IMR-90 (cell line): ENCODE results near the gene C6orf89. TPM values are rescaled to one million over a fixed set of nuclear protein-coding genes. Genes with fewer than 3 reads are reported as not detected.

ENCODE experiments used
- ATAC-seq: fragments of 200-7000 bp; cut with Tn5 transposase; 2 replicates; pipeline ENCODE4 v1.9.1; 2020; ENCODE audit warnings: low read depth, mild to moderate bottlenecking, moderate library complexity
- BruUV-seq: library from RNA; stranded (reverse); fragments of 400-500 nt; replicated peaks from 2 replicates; lab custom pipeline; 2021; lab: Mats Ljungman, UMichigan
- CTCF ChIA-PET: fragments of 300-600 bp; formaldehyde crosslinking; extraction: SDS; loops from one replicate; lab custom pipeline; 2021; ENCODE audit warnings: antibody characterized with exemption; lab: Yijun Ruan, JAX
- POLR2A ChIA-PET: fragments of 300-600 bp; sonication (Branson Sonifier 250); formaldehyde crosslinking; loops from one replicate; lab custom pipeline; 2022; ENCODE audit warnings: antibody characterized with exemption; ENCODE audit not compliant: unreplicated experiment; lab: Charles Lee
- DNase-seq: peaks from one replicate; pipeline ENCODE4 v3.0.0; 2013
- H2AFZ ChIP-seq: replicated peaks from 2 replicates; pipeline ENCODE3; 2013; ENCODE audit warnings: low read length, mild to moderate bottlenecking; ENCODE audit not compliant: poor library complexity
- H2AK5ac ChIP-seq: 2 replicates; pipeline ENCODE4 v1.6.1; 2013; ENCODE audit warnings: low read depth, low read length, inconsistent platforms
- H2AK9ac ChIP-seq: replicated peaks from 2 replicates; pipeline ENCODE3; 2013; ENCODE audit warnings: mild to moderate bottlenecking, low read depth, low read length, moderate library complexity; ENCODE audit not compliant: poor library complexity
- H2BK120ac ChIP-seq: 2 replicates; pipeline ENCODE4 v1.6.1; 2013; ENCODE audit warnings: low read depth, low read length, inconsistent platforms
- H2BK15ac ChIP-seq: 3 replicates; pipeline ENCODE4 v1.6.1; 2013; ENCODE audit warnings: low read depth, low read length, inconsistent platforms
- H2BK20ac ChIP-seq: 2 replicates; pipeline ENCODE4 v1.6.1; 2013; ENCODE audit warnings: low read depth, mild to moderate bottlenecking, inconsistent platforms, low read length, moderate library complexity
- H2BK5ac ChIP-seq: 2 replicates; pipeline ENCODE4 v1.6.1; 2013; ENCODE audit warnings: mild to moderate bottlenecking, low read depth, low read length, inconsistent platforms; ENCODE audit not compliant: poor library complexity, severe bottlenecking
- H3K14ac ChIP-seq: replicated peaks from 2 replicates; pipeline ENCODE4 v1.6.1; 2013; ENCODE audit warnings: low read depth, low read length, inconsistent platforms
- H3K18ac ChIP-seq: 2 replicates; pipeline ENCODE4 v1.6.1; 2013; ENCODE audit warnings: low read depth, low read length, control low read depth
- H3K23ac ChIP-seq: 2 replicates; pipeline ENCODE4 v1.6.1; 2013; ENCODE audit warnings: low read depth, low read length, inconsistent platforms
- H3K27ac ChIP-seq: 2 replicates; pipeline ENCODE4 v1.5.1; 2013; ENCODE audit warnings: mild to moderate bottlenecking, control low read depth, low read length; ENCODE audit not compliant: insufficient read depth
- H3K27me3 ChIP-seq: 2 replicates; pipeline ENCODE4 v1.6.1; 2013; ENCODE audit warnings: low read length; ENCODE audit not compliant: control insufficient read depth, insufficient read depth
- H3K36me3 ChIP-seq: 2 replicates; pipeline ENCODE4 v1.6.1; 2013; ENCODE audit warnings: low read length, mixed read lengths; ENCODE audit not compliant: control insufficient read depth, insufficient read depth
- H3K4ac ChIP-seq: 2 replicates; pipeline ENCODE4 v1.6.1; 2013; ENCODE audit warnings: low read depth, low read length, inconsistent platforms
- H3K4me1 ChIP-seq: 2 replicates; pipeline ENCODE4 v1.6.1; 2013; ENCODE audit warnings: low read length, mixed read lengths; ENCODE audit not compliant: control insufficient read depth, insufficient read depth
- H3K4me2 ChIP-seq: 2 replicates; pipeline ENCODE4 v1.6.1; 2013; ENCODE audit warnings: low read depth, mild to moderate bottlenecking, control low read depth, low read length, moderate library complexity
- H3K4me3 ChIP-seq: 2 replicates; pipeline ENCODE4 v1.5.1; 2013; ENCODE audit warnings: low read depth, mild to moderate bottlenecking, control low read depth, low read length, moderate library complexity; ENCODE audit not compliant: insufficient read depth
- H3K56ac ChIP-seq: 2 replicates; pipeline ENCODE4 v1.6.1; 2013; ENCODE audit warnings: low read length, inconsistent platforms; ENCODE audit not compliant: insufficient read depth; ENCODE audit errors: extremely low read depth
- H3K79me1 ChIP-seq, 2 experiments: 2 replicates each; pipeline ENCODE4 v1.6.1; 2013; ENCODE audit warnings: low read length in 2 of 2, inconsistent platforms in 1 of 2, low read depth in 1 of 2
- H3K9ac ChIP-seq: 2 replicates; pipeline ENCODE4 v1.6.1; 2013; ENCODE audit warnings: low read depth, low read length, control low read depth
- H3K9me1 ChIP-seq: 2 replicates; pipeline ENCODE4 v1.6.1; 2013; ENCODE audit warnings: low read length, inconsistent platforms; ENCODE audit not compliant: insufficient read depth
- H3K9me3 ChIP-seq: 2 replicates; pipeline ENCODE4 v1.6.1; 2013; ENCODE audit warnings: low read length; ENCODE audit not compliant: control insufficient read depth, insufficient read depth
- H4K20me1 ChIP-seq: 2 replicates; pipeline ENCODE4 v1.6.1; 2013; ENCODE audit warnings: low read length, inconsistent platforms; ENCODE audit not compliant: insufficient read depth
- H4K5ac ChIP-seq: 2 replicates; pipeline ENCODE4 v1.6.1; 2013; ENCODE audit warnings: mild to moderate bottlenecking, low read depth, low read length, control low read depth
- H4K8ac ChIP-seq, 2 experiments: 2 replicates each; pipeline ENCODE4 v1.6.1; 2013; ENCODE audit warnings: low read depth in 2 of 2, low read length in 2 of 2, control low read depth in 1 of 2, inconsistent platforms in 1 of 2
- H4K91ac ChIP-seq: 2 replicates; pipeline ENCODE4 v1.6.1; 2013; ENCODE audit warnings: low read depth, low read length, inconsistent platforms; ENCODE audit not compliant: insufficient read depth
- BHLHE40 ChIP-seq: fragments of 150-350 bp; IDR thresholded peaks from 2 replicates; pipeline ENCODE4 v1.6.1; 2016; ENCODE audit warnings: mild to moderate bottlenecking, low read depth, low read length
- CEBPB ChIP-seq: IDR thresholded peaks from 2 replicates; pipeline ENCODE4 v1.6.1; 2012; ENCODE audit warnings: low read depth, low read length, improper control_type of control experiment
- CHD1 ChIP-seq: IDR thresholded peaks from 2 replicates; pipeline ENCODE4 v1.6.1; 2012; ENCODE audit warnings: low read depth, low read length, improper control_type of control experiment
- ELK1 ChIP-seq: fragments of 150-350 bp; IDR thresholded peaks from 2 replicates; pipeline ENCODE4 v1.6.1; 2016; ENCODE audit warnings: low read depth, mild to moderate bottlenecking, low read length, moderate library complexity, borderline replicate concordance
- FOS ChIP-seq: fragments of 150-350 bp; IDR thresholded peaks from 2 replicates; pipeline ENCODE4 v1.6.1; 2016; ENCODE audit warnings: low read depth, low read length
- MAFK ChIP-seq: IDR thresholded peaks from 2 replicates; pipeline ENCODE4 v1.6.1; 2012; ENCODE audit warnings: low read depth, low read length, improper control_type of control experiment
- MXI1 ChIP-seq: IDR thresholded peaks from 2 replicates; pipeline ENCODE4 v1.6.1; 2012; ENCODE audit warnings: low read depth, mild to moderate bottlenecking, low read length, moderate library complexity, borderline replicate concordance
- NFE2L2 ChIP-seq: fragments of 150-350 bp; IDR thresholded peaks from 2 replicates; pipeline ENCODE4 v1.6.1; 2016; ENCODE audit warnings: low read depth, mild to moderate bottlenecking, low read length
- POLR2A ChIP-seq: IDR thresholded peaks from 2 replicates; pipeline ENCODE4 v1.6.1; 2012; ENCODE audit warnings: mild to moderate bottlenecking, low read depth, low read length
- RAD21 ChIP-seq: IDR thresholded peaks from 2 replicates; pipeline ENCODE4 v1.6.1; 2012; ENCODE audit warnings: low read length, improper control_type of control experiment
- RCOR1 ChIP-seq: IDR thresholded peaks from 2 replicates; pipeline ENCODE4 v1.6.1; 2012; ENCODE audit warnings: mild to moderate bottlenecking, low read length, improper control_type of control experiment; ENCODE audit not compliant: insufficient replicate concordance
- RFX5 ChIP-seq: IDR thresholded peaks from 2 replicates; pipeline ENCODE4 v1.8.0; 2012; ENCODE audit warnings: low read depth, mild to moderate bottlenecking, low read length, moderate library complexity
- SMC3 ChIP-seq: fragments of 150-350 bp; IDR thresholded peaks from 2 replicates; pipeline ENCODE4 v1.6.1; 2016; ENCODE audit warnings: low read depth, mild to moderate bottlenecking, antibody characterized with exemption, low read length, moderate library complexity
- USF2 ChIP-seq: fragments of 150-350 bp; IDR thresholded peaks from 2 replicates; pipeline ENCODE4 v1.6.1; 2017; ENCODE audit warnings: mild to moderate bottlenecking, antibody characterized with exemption, low read length, low read depth
- WGBS, 2 experiments: methylation state at CpG; one replicate each; pipeline versions ENCODE4 v1.1.5 to v1.1.7; 2013; ENCODE audit warnings: missing lambda C conversion rate in 2 of 2; ENCODE audit not compliant: insufficient read length in 1 of 2; ENCODE audit errors: extremely low coverage in 2 of 2; 5-methylcytosine and 5-hydroxymethylcytosine counted together
- dilution Hi-C: fragments of 300-500 bp; cut with HindIII; formaldehyde crosslinking; loops from one replicate; pipeline ENCODE4 v1.14.3; 2018; ENCODE audit warnings: low sequenced_read_pairs; ENCODE audit not compliant: unreplicated experiment
- in situ Hi-C: fragments of 300-500 bp; cut with MboI; formaldehyde crosslinking; loops from 3 replicates; pipeline ENCODE4 v1.14.3; 2019; ENCODE audit warnings: low sequenced_read_pairs, inconsistent platforms, mixed read lengths
- intact Hi-C: fragments of 100-400 bp; cut with micrococcal nuclease; formaldehyde crosslinking; loops from 2 replicates; pipeline ENCODE4 v1.10.0; 2022
- polyA plus RNA-seq, 3 experiments: library from polyadenylated mRNA; depleted of rRNA; stranded (reverse); fragments of >200 nt; gene quantifications; 2 replicates each; pipeline ENCODE4 v1.2.3, GENCODE V29; 2012; ENCODE audit warnings: low replicate concordance in 1 of 3
- total RNA-seq: library from RNA; depleted of rRNA; stranded (reverse); fragments of >200 nt; gene quantifications from 2 replicates; pipeline ENCODE4 v1.2.3, GENCODE V29; 2012
- TF ChIP-seq, protein P1 (sequence below): conservative IDR thresholded peaks from 2 replicates; pipeline ENCODE4 v1.5.1; 2012; ENCODE audit warnings: mild to moderate bottlenecking, low read depth, low read length, improper control_type of control experiment

The C6orf89 gene
- total and polyA plus RNA-seq, 2 of the 4 experiments (the other 2 are of a cell fraction), result 30.8 to 52.3 TPM

DNA sequence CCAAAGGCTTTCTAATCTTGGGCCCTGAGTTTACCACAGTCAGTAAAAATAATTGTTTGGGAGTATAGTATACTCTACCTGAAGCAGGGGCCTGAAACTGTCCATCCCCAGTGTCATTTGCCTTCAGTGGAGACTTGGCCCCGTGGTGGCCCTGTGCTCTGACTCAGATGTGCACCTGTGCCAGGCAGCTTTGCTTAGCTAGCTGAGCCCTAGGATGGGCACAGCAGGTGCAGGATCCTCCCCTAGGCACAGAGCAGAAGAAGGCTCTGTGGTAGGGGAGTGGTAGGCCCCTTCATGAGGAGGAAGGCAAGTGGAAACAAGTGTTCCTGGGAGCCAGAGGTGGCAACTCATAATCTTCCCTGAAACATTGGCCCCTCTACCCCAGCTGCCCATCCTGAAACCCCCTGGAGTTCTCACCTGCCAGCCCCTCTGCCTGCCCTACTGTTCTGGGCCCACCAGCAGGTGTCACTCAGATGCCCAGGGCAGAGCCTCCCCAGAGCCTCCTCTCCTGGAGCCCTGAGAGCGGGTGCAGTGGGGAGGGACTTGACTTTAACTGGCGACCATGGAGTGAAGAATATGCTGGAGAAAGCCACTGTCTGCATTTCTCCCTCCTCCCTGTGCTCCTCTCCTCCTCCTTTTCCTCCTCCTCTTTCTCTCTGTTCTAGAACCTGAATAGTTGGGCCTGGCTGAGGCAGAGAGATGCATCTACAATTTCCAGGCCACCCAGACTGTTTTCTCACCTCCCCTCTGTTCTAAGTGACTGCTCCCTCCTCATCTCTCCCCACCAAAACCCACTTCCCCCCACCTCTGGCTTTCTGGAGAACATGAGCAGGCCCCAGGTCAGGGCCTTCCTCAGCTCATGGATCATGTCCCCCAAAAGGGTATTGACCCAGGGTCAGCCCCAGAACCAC, 49.4 kb upstream of the C6orf89 start:
- H2AFZ ChIP-seq, result no peak overlapping the region
- no peaks in the 10 kb centered on the region for H4K20me1 ChIP-seq
- no peak overlapping the region for H4K8ac ChIP-seq
- H3K9me1 ChIP-seq, result no peaks in the 10 kb centered on the region
- no peak overlapping the region for H3K27ac ChIP-seq
- H3K4me2 ChIP-seq, result no peak overlapping the region
- no peak for ATAC-seq
- TF ChIP-seq POLR2A, result no peak
- no peak for TF ChIP-seq RFX5
- TF ChIP-seq MXI1, result no peak
- TF ChIP-seq CHD1, result no peak
- no peak for TF ChIP-seq SMC3
- no peak for TF ChIP-seq USF2
- TF ChIP-seq RAD21, result no peak
- TF ChIP-seq FOS, result no peak
- TF ChIP-seq BHLHE40, result no peak
- TF ChIP-seq, protein P1, sequence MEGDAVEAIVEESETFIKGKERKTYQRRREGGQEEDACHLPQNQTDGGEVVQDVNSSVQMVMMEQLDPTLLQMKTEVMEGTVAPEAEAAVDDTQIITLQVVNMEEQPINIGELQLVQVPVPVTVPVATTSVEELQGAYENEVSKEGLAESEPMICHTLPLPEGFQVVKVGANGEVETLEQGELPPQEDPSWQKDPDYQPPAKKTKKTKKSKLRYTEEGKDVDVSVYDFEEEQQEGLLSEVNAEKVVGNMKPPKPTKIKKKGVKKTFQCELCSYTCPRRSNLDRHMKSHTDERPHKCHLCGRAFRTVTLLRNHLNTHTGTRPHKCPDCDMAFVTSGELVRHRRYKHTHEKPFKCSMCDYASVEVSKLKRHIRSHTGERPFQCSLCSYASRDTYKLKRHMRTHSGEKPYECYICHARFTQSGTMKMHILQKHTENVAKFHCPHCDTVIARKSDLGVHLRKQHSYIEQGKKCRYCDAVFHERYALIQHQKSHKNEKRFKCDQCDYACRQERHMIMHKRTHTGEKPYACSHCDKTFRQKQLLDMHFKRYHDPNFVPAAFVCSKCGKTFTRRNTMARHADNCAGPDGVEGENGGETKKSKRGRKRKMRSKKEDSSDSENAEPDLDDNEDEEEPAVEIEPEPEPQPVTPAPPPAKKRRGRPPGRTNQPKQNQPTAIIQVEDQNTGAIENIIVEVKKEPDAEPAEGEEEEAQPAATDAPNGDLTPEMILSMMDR, result no peak
- TF ChIP-seq CEBPB, result no peak
- TF ChIP-seq RCOR1, result no peak
- no peak for TF ChIP-seq NFE2L2
- no peak for TF ChIP-seq ELK1
- no peak for TF ChIP-seq MAFK
- BruUV-seq, result no TSS peak
- no peak overlapping the region for H2AK9ac ChIP-seq
- no peak for DNase-seq
- dilution Hi-C loops, result no loop called here
- no peaks in the 10 kb centered on the region for H3K36me3 ChIP-seq
- H4K5ac ChIP-seq, result no peak overlapping the region
- no peak overlapping the region for H2BK20ac ChIP-seq
- H3K4ac ChIP-seq, result no peak overlapping the region
- no peak overlapping the region for H3K4me3 ChIP-seq
- H3K18ac ChIP-seq, result no peak overlapping the region
- POLR2A ChIA-PET, result no interaction called here
- CTCF ChIA-PET, result interaction anchor here (1.6 kb wide), 1 partner anchor 182 kb away, joined by 4 read pairs; no protein-coding TSS in a partner anchor
- peaks cover 8% of the 10 kb centered on the region; the same call in 1 of the 2 replicates for H3K4me1 ChIP-seq
- H2BK120ac ChIP-seq, result no peak overlapping the region
- H3K79me1 ChIP-seq, result no peaks in the 10 kb centered on the region
- H2AK5ac ChIP-seq, result no peak overlapping the region
- H3K27me3 ChIP-seq, result peaks cover 57% of the 10 kb centered on the region
- H3K56ac ChIP-seq, result no peak overlapping the region
- H3K9ac ChIP-seq, result no peak overlapping the region
- intact Hi-C loops, result loop anchor here (5.0 kb wide), 1 partner anchor 44 kb away; no protein-coding TSS in a partner anchor
- no peak overlapping the region for H2BK5ac ChIP-seq
- in situ Hi-C loops, result no loop called here
- WGBS, 2 experiments, result 60% methylated on average over 1 of the region's 3 CpGs; no CpG with 5 or more reads in 1 of the 2 experiments
- H3K14ac ChIP-seq, result no peak overlapping the region
- H4K91ac ChIP-seq, result no peak overlapping the region
- H3K9me3 ChIP-seq, result no peaks in the 10 kb centered on the region
- H3K23ac ChIP-seq, result no peak overlapping the region
- H2BK15ac ChIP-seq, result no peak overlapping the region
